ENCODE measurements around the gene ACIN1. TPM values are rescaled to one million over a fixed set of nuclear protein-coding genes. Genes with fewer than 3 reads are reported as not detected.

The ACIN1 gene
- total and polyA plus RNA-seq, 2 of the 8 experiments (the other 6 are each of a cell fraction or from before 2014, with no cell fraction given) = 132 to 233 TPM

GRCh38 chr14:23023022-23023794 lies 71.7 kb downstream of the ACIN1 start:
- peaks cover 0 to 2% of the 10 kb centered on the region in 2 experiments; a peak in 1 of 4 replicates for H3K79me2 ChIP-seq (ENCODE audit: control insufficient read depth in 1 of 2, insufficient read depth in 2 of 2, low read length in 2 of 2)
- H3K4ac ChIP-seq (replicated peaks; ENCODE audit: insufficient read length, low read depth, low read length) = no peak overlapping the region
- no peak overlapping the region for H4K91ac ChIP-seq (replicated peaks; ENCODE audit: insufficient read length, low read length)
- H3K27ac ChIP-seq (ENCODE audit: low read depth, low read length) = no peak overlapping the region
- H4K8ac ChIP-seq (ENCODE audit: extremely low read depth, insufficient read depth, low read length) = no peak overlapping the region
- no peak overlapping the region for H3K4me2 ChIP-seq (ENCODE audit: insufficient read depth in 1 of 2, low read depth in 2 of 2, low read length in 2 of 2)
- no peak overlapping the region for H2BK15ac ChIP-seq (ENCODE audit: low read length)
- H2BK20ac ChIP-seq (ENCODE audit: low read length) = no peak overlapping the region
- FAIRE-seq = no peak
- TF ChIP-seq SAP30 (IDR thresholded peaks at IDR 0.05; ENCODE audit: insufficient read depth, insufficient replicate concordance, low read length) = no peak
- TF ChIP-seq PHF8 (conservative IDR thresholded peaks at IDR 0.05; ENCODE audit: low read depth, low read length) = no peak
- no peak for TF ChIP-seq KDM5A (IDR thresholded peaks at IDR 0.05; ENCODE audit: low read length)
- TF ChIP-seq SRF (IDR thresholded peaks at IDR 0.05; ENCODE audit: low read depth, low read length) = no peak
- no peak for TF ChIP-seq TEAD4 (IDR thresholded peaks at IDR 0.05; ENCODE audit: low read depth, low read length)
- no peak for TF ChIP-seq JUN (IDR thresholded peaks at IDR 0.05; ENCODE audit: low read depth, low read length)
- no peak for TF ChIP-seq NANOG (IDR thresholded peaks at IDR 0.05; ENCODE audit: insufficient read depth, low read depth, low read length, poor library complexity, severe bottlenecking)
- TF ChIP-seq SP1 (IDR thresholded peaks at IDR 0.05; ENCODE audit: low read depth, low read length) = no peak
- no peak for TF ChIP-seq CEBPB (IDR thresholded peaks at IDR 0.05; ENCODE audit: low read depth, low read length)
- no peak for TF ChIP-seq RBBP5 (IDR thresholded peaks at IDR 0.05; ENCODE audit: borderline replicate concordance, low read depth, low read length)
- TF ChIP-seq KDM1A (IDR thresholded peaks at IDR 0.05; ENCODE audit: borderline replicate concordance, low read length) = no peak
- H3K14ac ChIP-seq (ENCODE audit: insufficient read length) = no peak overlapping the region
- peaks cover 3 to 20% (median 9%) of the 10 kb centered on the region in 4 experiments; a peak in 6 of 8 replicates for H3K36me3 ChIP-seq (ENCODE audit: control insufficient read depth in 2 of 4, insufficient read depth in 4 of 4, low read length in 3 of 4)
- no peaks in the 10 kb centered on the region for H3K27me3 ChIP-seq (replicated peaks in 1 of 4; ENCODE audit: control insufficient read depth in 3 of 4, extremely low read depth in 1 of 4, insufficient read depth in 3 of 4, low read length in 3 of 4)
- H3K23me2 ChIP-seq (ENCODE audit: low read depth, low read length) = no peaks in the 10 kb centered on the region
- H2AK5ac ChIP-seq (ENCODE audit: low read depth, low read length) = no peak overlapping the region
- DNase-seq (ENCODE audit: low read depth in 1 of 2, low spot score in 2 of 2) = no peak
- WGBS, 2 experiments (ENCODE audit: extremely low coverage in 1 of 2, insufficient coverage in 1 of 2, insufficient read length in 1 of 2, insufficient replicate concordance in 2 of 2, low coverage in 1 of 2, low lambda C conversion rate in 2 of 2, missing lambda C conversion rate in 1 of 2) = 87% methylated on average over 8 of the region's 8 CpGs; no CpG with 5 or more reads in 1 of the 2 experiments
- H4K5ac ChIP-seq (ENCODE audit: insufficient read length, low read depth, low read length) = no peak overlapping the region
- H4K20me1 ChIP-seq (replicated peaks in 1 of 2; ENCODE audit: control insufficient read depth in 1 of 2, insufficient read depth in 2 of 2, low read length in 2 of 2) = peaks cover 2 to 3% of the 10 kb centered on the region in 2 experiments
- H2BK5ac ChIP-seq (ENCODE audit: low read depth, low read length) = no peak overlapping the region
- no peak overlapping the region for H3K23ac ChIP-seq (ENCODE audit: insufficient read length)
- no peaks in the 10 kb centered on the region for H3K9me3 ChIP-seq (ENCODE audit: insufficient read depth in 2 of 2, low read depth in 1 of 2, low read length in 1 of 2)
- H3K4me1 ChIP-seq (replicated peaks in 1 of 4; ENCODE audit: control insufficient read depth in 3 of 4, insufficient read depth in 4 of 4, low read length in 3 of 4) = peaks cover 0 to 3% (median under 1%) of the 10 kb centered on the region in 4 experiments; a peak in 1 of 7 replicates
- no peak overlapping the region for H3K9ac ChIP-seq (replicated peaks in 1 of 4; ENCODE audit: extremely low read depth in 1 of 4, low read depth in 3 of 4, low read length in 3 of 4)
- no peak overlapping the region for H3K4me3 ChIP-seq (ENCODE audit: extremely low read depth in 1 of 4, insufficient read depth in 2 of 4, low read depth in 3 of 4, low read length in 4 of 4)
- no peak overlapping the region for H2BK12ac ChIP-seq (ENCODE audit: low read depth, low read length)
- no peak overlapping the region for H2BK120ac ChIP-seq (replicated peaks; ENCODE audit: low read depth, low read length)
- H2AFZ ChIP-seq (ENCODE audit: low read length) = no peak overlapping the region
- CTCF ChIA-PET (ENCODE audit: partially characterized antibody) = interaction anchor here (0.5 to 11.9 kb wide), 13 partner anchors 10 to 543 kb away, joined by 3 to 103 read pairs (median 6); partner anchors contain the start of genes AJUBA, CDH24 and PSMB11
- H3K79me1 ChIP-seq (ENCODE audit: low read depth, low read length) = no peaks in the 10 kb centered on the region
- no peak overlapping the region for H3K56ac ChIP-seq (replicated peaks; ENCODE audit: insufficient read length, low read depth, low read length)
- POLR2A ChIA-PET (ENCODE audit: partially characterized antibody) = interaction anchor here (0.6 to 11.2 kb wide), 12 partner anchors 8 to 220 kb away, joined by 3 to 99 read pairs (median 4); partner anchors contain the start of genes CDH24, PSMB11 and PSMB5
- H3K18ac ChIP-seq (ENCODE audit: extremely low read depth, low read length) = no peak overlapping the region
